ENCODE results near the gene RAB9B.

DNA sequence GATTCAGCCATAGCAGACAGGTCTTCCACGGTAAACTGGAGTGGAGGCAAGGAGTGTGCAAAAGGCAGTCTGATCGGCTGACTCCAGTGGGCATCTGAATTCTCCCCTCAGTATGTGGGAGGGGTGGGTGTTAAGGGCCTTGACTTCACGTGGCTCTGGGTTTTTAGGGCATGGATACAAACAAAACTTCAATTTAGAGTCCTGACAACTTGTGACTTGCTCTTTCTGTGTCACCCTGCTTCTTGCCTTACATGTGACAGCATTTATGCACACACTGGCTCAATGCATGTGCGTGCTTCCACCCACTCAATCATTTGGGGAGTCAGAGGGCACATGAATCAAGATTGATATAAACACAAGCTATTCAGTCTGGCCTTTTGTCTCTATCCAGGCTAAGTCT is 37.9 kb downstream of the RAB9B start:
- TF ChIP-seq EZH2 (IDR thresholded peaks at IDR 0.05; ENCODE audit: borderline replicate concordance, insufficient read depth, low read depth, low read length, poor library complexity, severe bottlenecking): no peak
- TF ChIP-seq, protein P1, sequence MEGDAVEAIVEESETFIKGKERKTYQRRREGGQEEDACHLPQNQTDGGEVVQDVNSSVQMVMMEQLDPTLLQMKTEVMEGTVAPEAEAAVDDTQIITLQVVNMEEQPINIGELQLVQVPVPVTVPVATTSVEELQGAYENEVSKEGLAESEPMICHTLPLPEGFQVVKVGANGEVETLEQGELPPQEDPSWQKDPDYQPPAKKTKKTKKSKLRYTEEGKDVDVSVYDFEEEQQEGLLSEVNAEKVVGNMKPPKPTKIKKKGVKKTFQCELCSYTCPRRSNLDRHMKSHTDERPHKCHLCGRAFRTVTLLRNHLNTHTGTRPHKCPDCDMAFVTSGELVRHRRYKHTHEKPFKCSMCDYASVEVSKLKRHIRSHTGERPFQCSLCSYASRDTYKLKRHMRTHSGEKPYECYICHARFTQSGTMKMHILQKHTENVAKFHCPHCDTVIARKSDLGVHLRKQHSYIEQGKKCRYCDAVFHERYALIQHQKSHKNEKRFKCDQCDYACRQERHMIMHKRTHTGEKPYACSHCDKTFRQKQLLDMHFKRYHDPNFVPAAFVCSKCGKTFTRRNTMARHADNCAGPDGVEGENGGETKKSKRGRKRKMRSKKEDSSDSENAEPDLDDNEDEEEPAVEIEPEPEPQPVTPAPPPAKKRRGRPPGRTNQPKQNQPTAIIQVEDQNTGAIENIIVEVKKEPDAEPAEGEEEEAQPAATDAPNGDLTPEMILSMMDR (IDR thresholded peaks at IDR 0.05): no peak

Measured in B cell (primary cell).